ENCODE measurements around the gene PPP1R13B.
"Not testable (repeated sequence)": the region's sequence is repeated elsewhere in the genome, so short reads cannot be mapped to it uniquely, and the experiment has no call there.

Gene PPP1R13B

GRCh38 chr14:103856607-103857006 is 9.2 kb upstream of the PPP1R13B start:
- ATAC-seq (ENCODE audit: low read depth) (no peak), DNase-seq (ENCODE audit: low spot score in 2 of 2) (no peak)
- H3K9me3 Mint-ChIP-seq, result no peaks in the 10 kb centered on the region
- no peaks in the 10 kb centered on the region for H3K36me3 Mint-ChIP-seq
- peaks cover 1% of the 10 kb centered on the region for H3K27me3 Mint-ChIP-seq
- H3K27ac Mint-ChIP-seq, result no peak overlapping the region
- no peak overlapping the region for H3K4me3 Mint-ChIP-seq
- H3K4me1 Mint-ChIP-seq, result no peaks in the 10 kb centered on the region

- H3K27me3 Mint-ChIP-seq, result peaks cover 1% of the 10 kb centered on the region
- H3K4me1 Mint-ChIP-seq, result no peaks in the 10 kb centered on the region
- H3K4me3 Mint-ChIP-seq, result no peak overlapping the region
- no peaks in the 10 kb centered on the region for H3K36me3 Mint-ChIP-seq
- DNase-seq (ENCODE audit: low spot score in 2 of 2) (no peak), ATAC-seq (ENCODE audit: low read depth) (no peak)
- no peak overlapping the region for H3K27ac Mint-ChIP-seq
- no peaks in the 10 kb centered on the region for H3K9me3 Mint-ChIP-seq
Observed at GRCh38 chr14:103856105-103856504, 8.7 kb upstream of the PPP1R13B start.

- Mint-ChIP-seq H3K4me3 (no peak overlapping the region), H3K27ac (no peak overlapping the region), H3K4me1 (no peaks in the 10 kb centered on the region), H3K27me3 (peaks cover 1% of the 10 kb centered on the region), H3K9me3 (no peaks in the 10 kb centered on the region), H3K36me3 (no peaks in the 10 kb centered on the region)
- no peak for ATAC-seq (ENCODE audit: low read depth)
- no peak for DNase-seq (ENCODE audit: low spot score in 2 of 2)
Observed at GRCh38 chr14:103855734-103856095, 8.3 kb upstream of the PPP1R13B start.

- ATAC-seq (ENCODE audit: low read depth), result no peak
- H3K27me3 Mint-ChIP-seq, result peaks cover 1% of the 10 kb centered on the region
- no peaks in the 10 kb centered on the region for H3K9me3 Mint-ChIP-seq
- no peaks in the 10 kb centered on the region for H3K4me1 Mint-ChIP-seq
- H3K4me3 Mint-ChIP-seq, result no peak overlapping the region
- H3K36me3 Mint-ChIP-seq, result no peaks in the 10 kb centered on the region
- DNase-seq (ENCODE audit: low spot score in 2 of 2), result no peak
- no peak overlapping the region for H3K27ac Mint-ChIP-seq
Observed at GRCh38 chr14:103854822-103855733, 7.7 kb upstream of the PPP1R13B start.

- no peak for ATAC-seq (ENCODE audit: low read depth)
- H3K27ac Mint-ChIP-seq, result no peak overlapping the region
Observed at GRCh38 chr14:103854017-103854808, 6.8 kb upstream of the PPP1R13B start.

GRCh38 chr14:103849151-103849886 is 1.9 kb upstream of the PPP1R13B start:
- Mint-ChIP-seq H3K36me3 (no peaks in the 10 kb centered on the region), H3K4me1 (peaks cover 11% of the 10 kb centered on the region), H3K9me3 (no peaks in the 10 kb centered on the region), H3K27me3 (no peaks in the 10 kb centered on the region), H3K27ac (peak overlapping the region; percentile 68), H3K4me3 (peak overlapping the region; percentile 84)
- no peak for ATAC-seq (ENCODE audit: low read depth)
- no peak for DNase-seq (ENCODE audit: low spot score in 2 of 2)

More at GRCh38 chr14:103854017-103854808, 6.8 kb upstream of the PPP1R13B start:
- no peaks in the 10 kb centered on the region for H3K4me1 Mint-ChIP-seq
- H3K9me3 Mint-ChIP-seq, result no peaks in the 10 kb centered on the region
- no peak for DNase-seq (ENCODE audit: low spot score in 2 of 2)
- no peak overlapping the region for H3K4me3 Mint-ChIP-seq
- no peaks in the 10 kb centered on the region for H3K36me3 Mint-ChIP-seq
- peaks cover 1% of the 10 kb centered on the region for H3K27me3 Mint-ChIP-seq

GRCh38 chr14:103848175-103849077 is 1.1 kb upstream of the PPP1R13B start:
- H3K27ac Mint-ChIP-seq, result peak overlapping the region; percentile 68
- H3K4me3 Mint-ChIP-seq, result peak overlapping the region; percentile 84
- H3K36me3 Mint-ChIP-seq, result no peaks in the 10 kb centered on the region
- ATAC-seq (ENCODE audit: low read depth), result no peak
- H3K4me1 Mint-ChIP-seq, result peaks cover 11% of the 10 kb centered on the region
- H3K27me3 Mint-ChIP-seq, result no peaks in the 10 kb centered on the region
- DNase-seq (ENCODE audit: low spot score in 2 of 2), result peak in 1 of 2 donors; percentile 48
- H3K9me3 Mint-ChIP-seq, result no peaks in the 10 kb centered on the region

- ATAC-seq (ENCODE audit: low read depth) (peak; percentile 19), DNase-seq (ENCODE audit: low spot score in 2 of 2) (peak in 1 of 2 donors; percentile 8)
- Mint-ChIP-seq H3K27me3 (no peaks in the 10 kb centered on the region), H3K9me3 (no peaks in the 10 kb centered on the region), H3K27ac (peak overlapping the region; percentile 91), H3K36me3 (no peaks in the 10 kb centered on the region), H3K4me1 (peaks cover 11% of the 10 kb centered on the region), H3K4me3 (peak overlapping the region; percentile 87)
Observed at GRCh38 chr14:103846543-103847450, 578 bp downstream of the PPP1R13B start.

GRCh38 chr14:103846097-103846496 is 1.3 kb downstream of the PPP1R13B start:
- H3K27me3 Mint-ChIP-seq, result no peaks in the 10 kb centered on the region
- DNase-seq (ENCODE audit: low spot score in 2 of 2) (no peak), ATAC-seq (ENCODE audit: low read depth) (no peak)
- no peaks in the 10 kb centered on the region for H3K9me3 Mint-ChIP-seq
- no peaks in the 10 kb centered on the region for H3K36me3 Mint-ChIP-seq
- H3K27ac Mint-ChIP-seq, result peak overlapping the region; percentile 91
- H3K4me1 Mint-ChIP-seq, result peaks cover 11% of the 10 kb centered on the region
- peak overlapping the region; percentile 87 for H3K4me3 Mint-ChIP-seq

GRCh38 chr14:103845327-103845726 is 2.0 kb downstream of the PPP1R13B start:
- Mint-ChIP-seq H3K36me3 (no peaks in the 10 kb centered on the region), H3K27ac (no peak overlapping the region), H3K4me3 (no peak overlapping the region)

GRCh38 chr14:103841265-103841664 is 6.1 kb downstream of the PPP1R13B start:
- not testable (repeated sequence) for H3K36me3 Mint-ChIP-seq; H3K9me3 Mint-ChIP-seq; H3K27me3 Mint-ChIP-seq; ATAC-seq (ENCODE audit: low read depth); DNase-seq (ENCODE audit: low spot score in 2 of 2); H3K4me3 Mint-ChIP-seq; H3K27ac Mint-ChIP-seq
- peaks cover 14% of the 10 kb centered on the region for H3K4me1 Mint-ChIP-seq

More at GRCh38 chr14:103845327-103845726, 2.0 kb downstream of the PPP1R13B start:
- ATAC-seq (ENCODE audit: low read depth) (no peak), DNase-seq (ENCODE audit: low spot score in 2 of 2) (no peak)
- peaks cover 11% of the 10 kb centered on the region for H3K4me1 Mint-ChIP-seq
- no peaks in the 10 kb centered on the region for H3K27me3 Mint-ChIP-seq
- H3K9me3 Mint-ChIP-seq, result no peaks in the 10 kb centered on the region

- Mint-ChIP-seq H3K27ac (no peak overlapping the region), H3K27me3 (no peaks in the 10 kb centered on the region), H3K4me3 (no peak overlapping the region), H3K9me3 (no peaks in the 10 kb centered on the region), H3K4me1 (peaks cover 10% of the 10 kb centered on the region), H3K36me3 (peaks cover 5% of the 10 kb centered on the region)
- ATAC-seq (ENCODE audit: low read depth) (no peak), DNase-seq (ENCODE audit: low spot score in 2 of 2) (no peak)
Observed at GRCh38 chr14:103840014-103840413, 7.4 kb downstream of the PPP1R13B start.

Measured in memory B cell (primary cell).